GM19351 (cell line): ENCODE results near the gene KMT2E.

Experiments
- ATAC-seq: cut with Tn5 transposase; IDR thresholded peaks from one replicate; pipeline ENCODE4 v1.9.1; 2021; ENCODE audit warnings: mild to moderate bottlenecking, moderate library complexity; ENCODE audit not compliant: unreplicated experiment

Gene KMT2E

DNA sequence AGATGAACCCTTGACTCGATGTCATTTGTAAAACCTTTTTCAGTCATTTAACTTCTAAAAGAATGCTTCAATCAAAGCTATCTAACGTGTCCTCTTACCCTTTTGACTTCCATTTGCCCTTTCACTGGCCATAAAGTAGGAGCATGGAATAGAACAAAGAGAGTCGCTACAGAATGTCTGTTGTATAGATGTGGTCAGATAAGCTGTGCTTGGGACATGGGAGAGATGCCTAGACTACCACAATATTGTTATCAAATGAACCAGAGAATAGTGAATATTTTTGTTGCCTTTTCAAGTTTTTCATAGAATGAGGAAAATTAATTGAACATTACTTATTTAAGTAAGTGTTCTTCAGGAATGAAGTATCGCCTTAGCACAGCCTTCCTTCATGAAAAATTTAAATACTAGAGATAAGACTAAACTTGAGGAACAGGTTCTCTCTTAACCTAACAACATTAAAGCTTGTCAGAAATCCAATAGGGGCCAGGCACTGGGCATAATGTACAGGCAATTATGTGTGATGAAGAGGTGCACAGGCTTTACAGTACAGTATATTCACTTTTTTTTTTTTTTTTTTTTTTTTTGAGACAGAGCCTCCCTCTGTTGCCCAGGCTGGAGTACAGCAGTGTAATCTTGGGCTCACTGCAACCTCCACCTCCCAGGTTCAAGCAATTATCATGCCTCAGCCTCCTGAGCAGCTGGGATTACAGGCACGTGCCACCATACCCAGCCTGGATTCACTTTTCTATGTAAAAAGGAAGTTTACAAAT lies 7.5 kb upstream of the KMT2E start:
- no peak for ATAC-seq

DNA sequence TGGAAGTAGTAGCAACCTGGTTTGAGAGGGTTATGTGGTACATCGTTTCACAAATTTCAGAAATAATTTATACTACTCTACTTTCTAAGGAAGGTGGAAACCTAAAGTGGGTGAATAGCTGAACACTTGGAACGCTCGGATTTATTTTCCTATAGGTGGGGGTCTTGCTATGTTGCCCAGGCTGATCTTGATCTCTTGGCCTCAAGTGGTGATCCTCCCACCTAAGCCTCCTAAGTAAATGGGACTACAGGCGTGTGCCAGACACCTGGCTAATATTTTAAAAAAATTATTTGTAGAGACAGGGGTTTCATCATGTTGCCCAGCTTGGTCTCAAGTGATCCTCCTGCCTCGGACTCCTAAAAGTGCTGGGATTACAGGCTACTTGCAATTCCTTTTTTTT lies 6.7 kb upstream of the KMT2E start:
- no peak for ATAC-seq

DNA sequence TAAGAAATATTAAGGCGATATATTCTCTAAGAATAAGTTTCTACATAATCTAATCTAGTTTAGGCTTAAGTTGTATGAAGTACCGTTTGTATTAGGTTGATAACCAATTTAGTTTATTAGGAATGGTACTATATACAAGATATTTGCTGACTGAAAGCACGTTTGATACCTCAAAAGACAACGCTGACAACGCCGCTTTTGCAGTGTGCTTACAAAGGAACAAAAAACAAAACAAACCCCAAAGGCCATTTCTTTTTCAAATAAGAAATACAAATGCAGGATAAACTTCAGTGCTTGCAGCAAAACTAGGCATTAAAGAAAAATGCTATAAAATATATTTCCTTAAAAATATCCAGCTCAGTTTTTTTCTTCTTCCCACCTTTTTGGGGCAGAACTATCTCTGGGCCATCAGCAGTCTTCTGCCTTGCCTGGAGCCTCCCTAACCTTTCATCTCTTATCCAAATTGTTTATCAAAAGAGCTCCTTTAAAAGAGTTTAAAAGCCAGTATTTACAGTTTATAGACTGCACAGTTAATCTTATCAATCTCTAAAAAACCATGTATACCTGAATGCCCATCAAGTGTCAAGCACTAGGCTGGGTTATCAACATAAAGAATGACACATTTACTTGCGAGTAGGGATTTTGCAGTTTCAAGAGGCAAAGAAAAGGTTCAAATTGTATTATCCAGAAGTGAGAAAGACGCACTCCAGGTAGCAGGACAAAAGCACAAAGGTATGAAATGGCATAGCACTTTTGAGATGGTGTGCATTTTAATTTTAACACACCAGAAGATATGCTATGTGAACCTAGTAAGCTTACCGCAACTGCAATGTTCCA lies 4.1 kb upstream of the KMT2E start:
- ATAC-seq = no peak

DNA sequence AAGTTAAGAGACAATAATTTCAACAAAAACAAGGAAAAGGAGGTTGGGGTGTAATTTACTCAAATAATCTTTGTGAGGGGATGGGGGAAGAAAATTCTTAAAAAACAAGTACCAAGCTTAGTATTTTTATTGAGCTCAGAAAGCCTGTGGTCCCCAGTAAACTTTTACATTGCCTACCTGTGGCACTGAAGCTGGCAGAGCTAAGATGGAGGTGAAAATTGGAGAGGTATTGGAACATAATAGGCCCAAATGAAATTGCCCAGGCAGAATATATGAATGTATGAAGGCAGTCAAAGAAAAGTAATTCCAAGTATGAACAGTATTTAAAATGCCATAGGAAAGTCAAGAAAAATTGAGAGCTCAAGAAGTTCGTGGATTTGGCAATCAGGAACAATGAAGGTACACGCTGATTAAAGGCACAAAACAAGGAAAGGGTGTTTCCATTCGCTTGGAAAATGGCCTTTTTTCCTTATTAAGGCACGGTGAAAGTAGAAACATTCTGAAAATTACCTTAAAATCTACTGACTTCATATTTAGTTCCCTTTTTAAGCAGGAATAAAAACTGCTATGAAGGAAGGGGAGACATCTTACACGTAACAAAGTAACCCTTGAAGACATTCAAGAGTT lies 3.4 kb upstream of the KMT2E start:
- no peak for ATAC-seq

DNA sequence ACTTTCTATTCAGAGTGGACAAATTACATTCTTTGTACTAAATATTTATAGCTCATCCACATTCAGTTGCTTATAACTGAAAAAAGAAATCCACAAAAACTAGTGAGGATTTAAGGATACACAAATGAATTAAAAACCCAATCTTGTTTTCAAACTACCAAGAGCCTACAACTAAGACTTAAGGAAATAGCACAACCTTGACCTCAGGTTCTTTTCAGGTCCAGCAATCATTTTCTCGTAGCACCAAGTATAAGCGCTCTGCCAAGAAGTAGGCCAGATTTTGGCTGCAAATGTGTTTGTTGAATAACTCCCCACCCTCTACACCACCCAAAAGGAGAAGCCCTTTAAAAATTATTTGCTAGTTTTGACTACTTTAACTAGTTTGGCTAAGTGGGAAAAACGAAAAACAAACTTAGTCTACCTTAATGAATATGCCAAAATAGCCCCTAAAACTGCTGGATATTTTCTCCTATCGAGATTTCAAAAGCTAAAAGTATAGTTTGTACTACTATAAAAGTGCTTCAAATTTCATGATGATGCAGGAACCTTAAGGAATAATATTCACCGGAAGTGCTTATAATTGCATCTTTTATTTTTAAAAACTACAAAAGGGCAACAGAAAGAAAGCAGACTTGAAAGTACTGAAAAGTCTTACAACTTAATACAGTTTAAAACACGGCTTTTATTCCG lies 2.7 kb upstream of the KMT2E start:
- ATAC-seq = no peak

DNA sequence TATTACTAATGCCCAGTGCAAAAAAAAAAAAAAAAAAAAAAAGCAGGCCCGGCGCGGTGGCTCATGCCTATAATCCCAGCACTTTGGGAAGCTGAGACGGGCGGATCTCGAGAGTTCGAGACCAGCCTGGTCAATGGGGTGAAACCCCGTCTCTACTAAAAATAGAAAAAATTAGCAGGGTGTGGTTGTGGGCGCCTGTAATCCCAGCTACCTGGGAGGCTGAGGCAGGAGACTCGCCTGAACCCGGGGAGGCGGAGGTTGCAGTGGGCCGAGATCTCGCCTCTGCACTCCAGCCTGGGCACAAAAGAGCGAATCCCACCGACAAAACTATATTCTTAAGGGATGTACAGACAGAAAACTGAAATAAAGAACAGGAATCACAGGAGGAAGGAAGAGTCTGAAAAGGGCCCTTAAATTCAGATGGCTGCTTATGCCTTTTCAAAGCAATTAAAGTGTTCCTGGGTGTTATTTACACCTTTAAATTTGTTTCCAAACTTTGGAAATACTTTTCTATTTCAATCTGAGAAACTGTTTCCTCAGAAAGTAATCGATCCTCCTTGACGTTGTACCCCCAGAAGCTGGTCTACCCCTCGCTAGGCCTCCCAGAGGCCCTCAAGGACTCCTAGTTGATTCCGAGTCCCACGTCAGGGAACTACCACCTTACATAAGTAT lies 2.0 kb upstream of the KMT2E start:
- ATAC-seq = no peak

DNA sequence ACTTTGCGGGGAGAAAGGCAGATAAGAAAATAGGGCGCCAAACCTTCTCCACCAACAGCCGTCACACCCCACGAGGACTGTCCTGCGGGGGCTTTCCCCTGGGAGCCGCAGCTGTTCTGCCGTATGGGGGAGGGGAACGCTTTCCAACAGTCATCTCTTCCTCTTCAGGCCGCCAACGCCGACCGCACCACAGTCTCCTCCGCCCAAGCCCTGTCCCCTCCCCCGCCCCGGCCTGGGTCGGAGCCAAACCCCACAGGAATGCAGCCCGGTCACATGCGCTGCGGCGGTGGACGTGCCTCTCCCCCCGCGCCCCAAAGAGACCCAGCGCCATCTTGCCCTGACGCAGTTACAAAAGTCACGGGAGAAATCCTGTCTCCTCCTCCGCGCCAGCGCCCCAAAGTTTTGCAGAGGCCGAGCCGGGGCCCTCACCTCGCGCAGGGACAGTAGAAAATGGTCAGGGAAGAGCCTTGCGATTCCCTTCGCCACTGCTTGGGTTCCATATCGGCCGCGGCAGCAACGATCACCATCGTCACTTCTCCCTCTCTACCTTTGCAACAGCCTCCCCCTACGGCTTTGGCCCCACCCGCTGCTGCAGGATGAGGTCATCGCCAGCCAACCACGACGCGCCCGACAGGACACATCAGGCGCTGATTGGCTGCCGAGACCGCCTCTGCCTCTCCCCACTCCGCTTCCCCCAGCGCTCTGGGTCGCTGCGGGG lies 1.3 kb upstream of the KMT2E start:
- peak; percentile 57 for ATAC-seq

DNA sequence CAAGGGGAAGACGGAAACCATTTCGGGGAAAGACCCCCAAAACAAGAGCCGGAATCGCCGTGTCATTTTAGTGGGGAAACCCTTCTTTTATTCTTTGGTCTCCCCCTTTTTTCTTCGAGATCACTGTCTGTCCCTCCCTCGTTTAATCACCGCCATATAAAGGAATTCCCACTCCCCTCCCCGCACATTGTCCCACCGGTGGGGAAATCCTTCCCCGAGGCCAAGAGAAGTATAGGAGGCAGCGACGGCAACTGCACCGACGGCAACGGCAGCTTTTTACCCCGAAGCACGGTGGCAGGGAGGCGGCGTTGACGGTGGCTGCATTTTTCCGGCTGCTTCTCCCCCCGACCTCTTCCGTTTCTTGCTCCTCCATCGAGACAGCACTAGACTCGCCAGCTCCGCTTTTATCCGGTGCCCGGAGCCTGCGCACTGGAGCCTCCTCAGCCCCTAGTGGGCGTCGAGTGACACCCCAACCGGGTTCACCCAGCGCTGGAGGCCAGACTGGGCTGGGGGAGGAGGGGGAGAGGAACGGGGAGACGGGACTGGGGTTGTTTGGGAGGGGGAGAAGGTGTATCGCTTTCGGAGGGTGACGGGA lies 687 bp upstream of the KMT2E start:
- peak; percentile 39 for ATAC-seq

DNA sequence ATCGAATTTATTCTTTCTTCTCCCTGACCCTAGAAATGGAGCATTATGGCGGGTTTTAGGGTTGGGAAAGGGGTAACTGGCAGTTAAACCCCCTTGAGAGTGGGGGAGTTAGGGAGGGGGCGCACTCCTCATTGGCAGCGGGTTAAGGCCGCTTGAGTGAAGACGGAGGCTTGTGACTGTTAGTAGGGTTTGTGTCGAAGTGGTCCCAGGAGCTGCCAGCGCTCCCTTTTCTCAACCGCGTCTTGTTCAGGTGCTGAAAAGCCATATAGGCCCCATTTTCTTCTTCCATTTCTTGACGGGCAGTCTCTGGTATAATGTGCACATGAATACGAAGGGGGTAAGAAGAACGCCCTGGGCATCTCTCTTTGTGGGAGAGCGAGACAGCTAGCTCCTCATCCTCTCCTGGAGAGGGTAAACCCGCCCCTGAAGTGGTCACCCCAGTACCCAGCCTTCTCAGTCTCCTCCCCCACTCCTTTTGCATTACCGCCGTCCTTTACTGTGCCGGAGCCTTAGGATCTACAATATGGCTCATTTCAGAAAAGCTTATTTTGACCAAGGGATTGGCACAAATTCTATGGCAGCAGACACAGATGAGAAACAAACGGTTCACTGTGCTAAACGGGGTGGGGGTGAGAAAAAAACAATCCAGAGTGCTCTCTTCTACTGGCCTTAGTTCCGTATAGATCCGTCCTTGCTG lies 836 bp downstream of the KMT2E start:
- ATAC-seq = no peak

DNA sequence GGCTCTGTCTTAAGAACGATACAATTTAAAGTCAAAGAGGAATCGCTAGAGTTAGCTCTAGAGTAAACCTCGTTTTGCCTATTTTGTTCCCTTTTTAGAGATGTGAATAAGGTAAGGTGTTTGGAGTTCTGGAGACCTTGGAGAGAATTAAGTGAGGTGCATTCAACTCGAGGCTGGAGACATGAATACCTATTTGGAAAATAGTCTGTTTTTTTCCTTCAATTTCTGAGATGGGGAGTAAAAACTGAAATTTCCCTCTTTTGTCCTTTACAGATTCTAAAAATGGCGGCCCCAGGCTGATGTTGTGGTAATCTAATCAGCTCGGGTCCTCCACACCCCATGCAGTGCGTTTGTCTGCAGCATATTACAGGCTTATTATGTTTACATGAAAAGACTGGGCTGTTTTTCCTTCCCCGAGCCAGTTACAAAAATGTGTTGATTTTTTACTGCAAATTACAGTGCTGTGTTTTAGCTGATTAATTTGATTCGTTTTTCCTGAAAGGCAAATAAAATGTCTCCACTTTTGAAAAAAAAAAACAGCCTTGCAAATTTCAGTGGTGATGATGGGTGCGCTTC lies 1.5 kb downstream of the KMT2E start:
- no peak for ATAC-seq

DNA sequence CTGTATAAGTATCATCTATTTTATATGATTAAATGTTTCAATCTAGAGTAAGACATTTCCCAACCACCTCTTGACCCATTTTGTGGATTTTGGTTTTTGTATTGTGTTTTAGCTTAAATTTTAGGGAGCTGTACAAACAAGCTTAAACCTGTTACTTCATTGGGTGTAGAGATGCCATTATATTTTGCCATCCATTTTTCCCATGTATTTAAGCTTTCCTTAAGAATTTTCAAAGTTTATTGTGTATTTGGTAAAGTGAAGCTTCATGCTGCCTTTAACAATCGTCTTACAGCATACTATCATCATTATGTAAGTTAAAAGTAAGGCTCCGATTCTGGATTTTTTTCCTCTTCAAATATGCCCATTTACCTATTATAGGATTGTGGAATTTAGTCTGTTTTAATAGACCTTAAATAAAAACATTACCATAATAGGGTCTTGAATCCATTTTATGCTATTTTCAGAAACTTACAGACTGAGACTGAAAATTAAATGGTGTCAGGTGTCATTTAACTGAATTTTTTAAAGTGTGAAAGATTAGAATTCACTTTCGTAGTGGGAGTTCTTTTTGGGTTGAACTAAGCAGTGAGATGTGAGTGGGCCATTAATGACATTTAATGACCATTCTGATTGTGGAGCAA lies 2.2 kb downstream of the KMT2E start:
- no peak for ATAC-seq

DNA sequence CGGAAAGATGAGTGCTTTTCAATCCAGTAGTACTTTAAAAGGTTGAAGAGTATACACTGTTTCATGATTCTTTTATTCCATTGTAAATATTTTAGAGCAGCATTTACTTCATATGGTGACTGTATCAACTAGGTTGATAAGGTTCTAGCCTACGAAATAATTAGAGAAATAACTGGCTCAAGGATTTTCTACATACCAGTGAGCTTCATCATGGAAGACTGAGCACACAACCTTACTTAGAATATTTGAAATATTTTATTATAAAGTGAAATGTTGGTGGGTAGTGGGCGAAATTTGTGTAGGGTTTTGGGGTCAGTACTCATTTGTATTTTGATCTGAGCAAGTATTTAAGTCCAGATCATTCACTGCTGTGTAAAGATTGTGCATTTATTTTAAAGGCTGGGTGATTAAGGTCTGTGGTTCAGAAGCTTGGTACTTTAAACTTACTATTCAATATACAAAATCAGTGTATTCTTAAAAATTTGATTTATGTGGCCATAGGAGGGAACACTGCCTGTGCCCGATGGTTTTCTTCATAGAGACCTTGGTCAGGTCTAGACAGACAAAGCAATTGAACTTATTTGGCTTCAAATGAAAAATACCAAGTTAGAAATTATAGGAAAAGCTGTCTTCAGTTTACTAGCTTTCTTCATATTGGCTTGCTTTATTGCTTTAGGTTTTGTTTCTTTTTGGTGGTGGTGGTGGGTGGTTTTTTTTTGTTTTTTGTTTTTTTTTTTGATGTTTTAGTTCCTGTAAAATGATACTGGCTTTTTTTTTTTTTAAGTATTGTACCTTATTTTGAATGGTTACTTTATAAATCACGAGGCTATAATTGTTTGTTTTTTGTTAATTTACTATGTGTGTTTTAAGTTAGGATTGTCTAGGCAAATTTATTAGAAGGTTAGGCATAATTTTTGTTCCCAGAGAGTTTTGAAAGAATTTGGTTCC lies 3.0 kb downstream of the KMT2E start:
- ATAC-seq = no peak

DNA sequence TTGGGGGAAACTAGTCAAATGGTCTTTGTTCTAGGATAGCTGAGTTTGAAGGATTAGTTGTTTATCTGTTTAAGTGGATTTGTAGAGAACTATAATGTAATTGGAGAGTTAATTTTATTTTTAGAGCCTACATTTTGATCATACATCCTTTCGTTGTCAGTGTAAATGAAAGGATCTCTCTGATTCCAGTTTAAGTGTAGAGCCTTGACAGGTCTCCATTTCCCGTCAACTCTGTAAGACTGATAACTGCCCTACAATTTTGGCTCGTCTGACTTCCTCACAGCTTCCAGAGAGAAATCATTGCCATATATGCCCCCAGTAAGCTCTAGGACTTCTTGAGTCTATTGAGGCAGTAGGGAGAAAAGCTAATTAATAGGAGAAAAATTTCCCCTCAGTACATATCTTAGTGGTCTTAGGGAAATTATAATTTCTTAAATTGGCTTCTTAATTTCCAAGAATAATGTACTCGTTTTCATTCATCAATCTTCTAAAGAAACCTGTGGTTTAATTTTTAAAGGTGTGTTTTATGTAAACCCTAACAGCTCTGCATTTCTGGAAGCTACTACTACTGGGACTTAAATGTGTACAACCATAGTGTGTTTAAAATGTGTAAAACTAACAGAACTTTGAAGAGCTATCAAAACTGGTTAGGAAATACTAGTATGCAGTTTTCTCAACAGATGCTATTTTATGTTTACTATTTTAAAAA lies 3.8 kb downstream of the KMT2E start:
- ATAC-seq = no peak

DNA sequence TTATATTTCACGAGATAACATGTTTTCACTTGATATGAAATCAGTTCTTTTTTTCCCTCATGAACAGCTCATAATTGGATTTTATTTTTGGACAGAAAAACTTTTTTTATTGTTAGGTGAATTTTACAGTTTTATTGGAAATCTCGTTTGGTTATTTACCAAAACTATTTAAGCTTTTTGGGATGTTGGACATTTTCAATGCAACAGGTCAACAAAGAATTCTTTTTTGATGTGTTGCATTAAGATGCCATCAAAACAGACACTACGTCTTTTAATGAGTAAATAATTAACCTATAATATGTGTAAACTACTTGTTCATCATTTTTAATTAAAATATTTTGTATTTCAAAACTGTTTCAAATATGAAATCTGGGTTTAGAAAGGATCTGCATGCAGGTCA lies 5.3 kb downstream of the KMT2E start:
- no peak for ATAC-seq

DNA sequence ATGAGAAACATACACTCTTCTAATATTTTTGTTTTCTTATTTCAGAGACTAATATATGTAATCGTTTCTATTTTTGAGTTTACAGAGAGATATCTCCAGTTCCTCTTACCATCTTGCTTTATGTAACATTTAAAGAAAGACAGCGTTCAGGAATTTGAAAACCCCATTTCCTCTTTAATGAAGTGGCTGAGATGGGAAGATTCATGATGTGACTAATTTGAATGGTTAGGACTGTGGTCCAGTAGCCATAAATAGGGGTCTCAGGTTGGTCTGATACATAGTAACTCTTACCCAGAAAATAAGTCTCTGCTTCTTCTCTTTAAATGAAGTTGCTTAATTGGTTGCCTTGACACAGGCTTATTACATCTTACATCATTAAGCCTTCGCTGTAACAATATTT lies 6.9 kb downstream of the KMT2E start:
- ATAC-seq = no peak

DNA sequence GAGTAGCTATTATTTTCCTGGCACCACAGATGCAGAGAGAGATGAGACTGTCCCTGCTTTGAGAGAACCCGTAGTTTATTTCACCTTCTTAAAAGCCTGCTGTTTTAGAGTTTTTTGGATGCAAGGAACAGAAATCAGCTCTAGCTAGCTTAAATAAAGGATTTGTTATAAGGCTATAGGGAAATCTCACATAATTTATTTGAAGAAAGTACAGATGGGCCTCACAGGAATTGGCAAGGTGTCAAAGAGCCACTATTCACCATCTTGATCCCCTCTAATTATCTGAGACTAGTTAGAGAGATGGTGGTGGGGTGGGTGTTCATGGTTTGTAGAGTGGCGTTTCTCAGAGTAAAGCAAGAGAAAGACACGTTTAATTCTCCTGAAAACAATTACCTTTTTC lies 7.3 kb downstream of the KMT2E start:
- ATAC-seq = no peak

DNA sequence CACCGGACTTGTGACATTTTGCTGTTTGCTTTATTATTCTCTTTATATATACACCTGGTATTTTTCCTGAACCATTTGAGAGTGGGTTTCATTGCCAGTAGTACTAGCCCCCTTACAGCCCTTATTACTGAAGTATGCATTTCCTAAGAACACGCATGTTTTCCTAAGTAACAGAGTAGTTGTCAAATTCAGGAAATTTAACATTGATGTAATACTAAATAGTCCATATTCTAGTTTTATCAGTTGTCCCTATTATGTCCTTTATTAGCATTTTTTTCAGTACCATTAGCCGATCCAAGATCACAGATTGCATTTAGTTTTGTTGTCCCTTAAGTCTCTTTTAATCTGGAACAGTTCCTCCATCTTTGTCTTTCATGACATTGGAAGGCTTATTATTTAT lies 8.0 kb downstream of the KMT2E start:
- ATAC-seq = no peak
